Mesendoderm (in vitro differentiated cells): ENCODE measurements around the gene HCRT.
"Not testable (repeated sequence)": the region's sequence is repeated elsewhere in the genome, so short reads cannot be mapped to it uniquely, and the experiment has no call there.

ENCODE experiments used
- DNase-seq: peaks from one replicate; pipeline ENCODE4 v3.0.0; 2013
- H2AK5ac ChIP-seq: 2 replicates; pipeline ENCODE4 v1.6.1; 2013; ENCODE audit warnings: low read length, inconsistent platforms
- H2BK120ac ChIP-seq: 2 replicates; pipeline ENCODE4 v1.6.1; 2013; ENCODE audit warnings: low read depth, mild to moderate bottlenecking, low read length, moderate library complexity, mixed read lengths
- H2BK15ac ChIP-seq: replicated peaks from 2 replicates; pipeline ENCODE4 v1.6.1; 2013; ENCODE audit warnings: low read depth, mild to moderate bottlenecking, moderate library complexity
- H2BK5ac ChIP-seq: 2 replicates; pipeline ENCODE4 v1.6.1; 2013; ENCODE audit warnings: low read length, inconsistent platforms
- H3K18ac ChIP-seq: 2 replicates; pipeline ENCODE4 v1.6.1; 2013; ENCODE audit warnings: mild to moderate bottlenecking, low read length, mixed read lengths
- H3K23ac ChIP-seq: one replicate; pipeline ENCODE4 v1.6.1; 2013; ENCODE audit warnings: low read length
- H3K27ac ChIP-seq: 2 replicates; pipeline ENCODE4 v1.5.1; 2013; ENCODE audit warnings: low read depth, mild to moderate bottlenecking, inconsistent platforms, low read length, moderate library complexity
- H3K27me3 ChIP-seq: 2 replicates; pipeline ENCODE4 v1.6.1; 2013; ENCODE audit warnings: low read length, control low read depth, mild to moderate bottlenecking, inconsistent platforms; ENCODE audit not compliant: insufficient read depth, poor library complexity
- H3K36me3 ChIP-seq: 2 replicates; pipeline ENCODE4 v1.6.1; 2013; ENCODE audit warnings: low read length, inconsistent platforms; ENCODE audit not compliant: control insufficient read depth, insufficient read depth
- H3K4ac ChIP-seq: one replicate; pipeline ENCODE4 v1.6.1; 2013; ENCODE audit warnings: low read depth, mild to moderate bottlenecking, low read length, moderate library complexity
- H3K4me1 ChIP-seq: 2 replicates; pipeline ENCODE4 v1.6.1; 2013; ENCODE audit warnings: low read depth, low read length, inconsistent platforms; ENCODE audit not compliant: control insufficient read depth
- H3K4me2 ChIP-seq: 2 replicates; pipeline ENCODE4 v1.6.1; 2013; ENCODE audit warnings: low read length
- H3K4me3 ChIP-seq: 2 replicates; pipeline ENCODE4 v1.5.1; 2013; ENCODE audit warnings: mild to moderate bottlenecking, low read length
- H3K56ac ChIP-seq: one replicate; pipeline ENCODE4 v1.6.1; 2013; ENCODE audit warnings: low read length
- H3K79me1 ChIP-seq: 2 replicates; pipeline ENCODE4 v1.6.1; 2013; ENCODE audit warnings: low read length, inconsistent platforms
- H3K79me2 ChIP-seq: 2 replicates; pipeline ENCODE4 v1.6.1; 2013; ENCODE audit warnings: mild to moderate bottlenecking, low read length; ENCODE audit not compliant: control insufficient read depth, insufficient read depth
- H3K9ac ChIP-seq: 2 replicates; pipeline ENCODE4 v1.6.1; 2013; ENCODE audit warnings: low read length, inconsistent platforms
- H4K5ac ChIP-seq: one replicate; pipeline ENCODE4 v1.6.1; 2013; ENCODE audit warnings: low read length
- H4K8ac ChIP-seq: one replicate; pipeline ENCODE4 v1.6.1; 2013; ENCODE audit warnings: low read depth, mild to moderate bottlenecking, control low read depth, low read length, moderate library complexity
- WGBS: extraction: QIAGEN DNeasy Blood & Tissue Kit; methylation state at CpG from one replicate; pipeline ENCODE4 v1.1.7; 2013; ENCODE audit warnings: low lambda C conversion rate, missing lambda C conversion rate; ENCODE audit not compliant: insufficient coverage; ENCODE audit errors: extremely low coverage; 5-methylcytosine and 5-hydroxymethylcytosine counted together

HCRT gene

DNA sequence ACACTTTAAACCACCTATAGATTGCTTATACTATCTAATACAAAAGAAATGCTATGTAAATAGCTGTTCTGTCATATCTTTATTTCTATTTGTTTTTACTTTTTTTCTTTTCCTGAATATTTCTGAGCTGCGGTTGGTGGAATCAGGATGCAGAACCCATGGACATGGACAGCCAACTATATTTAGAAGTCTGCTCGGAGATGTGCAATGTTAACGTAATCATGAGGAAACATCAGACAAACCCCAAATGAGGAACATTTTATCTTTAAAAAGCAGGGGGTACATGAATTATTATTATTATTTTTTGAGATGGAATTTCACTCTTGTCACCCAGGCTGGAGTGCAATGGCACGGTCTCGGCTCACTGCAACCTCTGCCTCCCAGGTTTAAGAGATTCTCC lies 40.4 kb upstream of the HCRT start:
- H3K79me2 ChIP-seq, result no peaks in the 10 kb centered on the region
- no peak overlapping the region for H3K23ac ChIP-seq
- no peak overlapping the region for H3K56ac ChIP-seq
- no peak overlapping the region for H4K5ac ChIP-seq
- H2AK5ac ChIP-seq, result no peak overlapping the region
- no CpG with 5 or more reads among the region's 5 CpGs for WGBS
- H3K4me2 ChIP-seq, result no peak overlapping the region
- H3K4me1 ChIP-seq, result no peaks in the 10 kb centered on the region
- H3K27me3 ChIP-seq, result no peaks in the 10 kb centered on the region
- no peak overlapping the region for H3K18ac ChIP-seq
- H2BK120ac ChIP-seq, result no peak overlapping the region
- H3K4me3 ChIP-seq, result no peak overlapping the region
- H3K27ac ChIP-seq, result no peak overlapping the region
- no peak for DNase-seq
- H4K8ac ChIP-seq, result no peak overlapping the region
- no peak overlapping the region for H2BK5ac ChIP-seq
- peaks cover 2% of the 10 kb centered on the region for H3K36me3 ChIP-seq
- no peak overlapping the region for H3K9ac ChIP-seq
- H3K4ac ChIP-seq, result no peak overlapping the region
- peaks cover 2% of the 10 kb centered on the region for H3K79me1 ChIP-seq
- H2BK15ac ChIP-seq, result no peak overlapping the region

DNA sequence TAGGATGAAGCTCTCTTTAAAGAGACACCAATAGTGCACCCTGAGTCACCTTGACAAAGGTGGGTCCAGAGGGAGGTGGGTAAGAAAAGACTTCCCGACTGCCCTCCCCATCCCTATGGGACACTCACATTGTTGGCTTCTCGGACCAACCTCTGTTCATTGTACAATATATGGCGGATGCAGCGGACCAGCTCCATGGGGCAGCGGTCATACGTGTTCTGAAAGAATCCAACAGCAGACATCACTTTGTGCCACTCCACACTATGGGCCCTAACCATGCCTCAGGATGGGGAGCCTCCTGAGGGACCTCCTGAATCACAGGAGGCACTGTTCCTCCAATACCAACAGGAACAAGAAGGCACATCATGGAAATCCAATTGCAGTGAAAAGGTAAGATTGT lies 39.4 kb upstream of the HCRT start:
- Histone ChIP-seq H3K27ac (no peak overlapping the region), H2AK5ac (no peak overlapping the region)

GRCh38 chr17:42221886-42222745 lies 36.9 kb upstream of the HCRT start:
- Histone ChIP-seq H3K4me3 (no peak overlapping the region), H4K8ac (no peak overlapping the region), H2BK15ac (no peak overlapping the region), H3K79me1 (no peaks in the 10 kb centered on the region), H3K23ac (no peak overlapping the region), H3K36me3 (peaks cover 3% of the 10 kb centered on the region), H3K79me2 (no peaks in the 10 kb centered on the region), H3K27me3 (no peaks in the 10 kb centered on the region), H4K5ac (no peak overlapping the region), H3K9ac (no peak overlapping the region), H3K56ac (no peak overlapping the region), H2BK120ac (no peak overlapping the region), H3K4me1 (no peaks in the 10 kb centered on the region), H3K4ac (no peak overlapping the region), H3K4me2 (no peak overlapping the region), H3K27ac (no peak overlapping the region), H2BK5ac (no peak overlapping the region), H3K18ac (no peak overlapping the region), H2AK5ac (no peak overlapping the region)
- WGBS, result no CpG with 5 or more reads among the region's 3 CpGs
- peak; percentile 73 for DNase-seq

More for the DNA sequence above, 39.4 kb upstream of the HCRT start:
- DNase-seq, result no peak
- Histone ChIP-seq H3K9ac (no peak overlapping the region), H3K56ac (no peak overlapping the region), H3K4ac (no peak overlapping the region), H3K4me1 (no peaks in the 10 kb centered on the region), H4K5ac (no peak overlapping the region), H2BK5ac (no peak overlapping the region), H2BK15ac (no peak overlapping the region), H3K4me2 (no peak overlapping the region), H2BK120ac (no peak overlapping the region), H3K23ac (no peak overlapping the region), H3K36me3 (peaks cover 2% of the 10 kb centered on the region), H4K8ac (no peak overlapping the region), H3K4me3 (no peak overlapping the region), H3K18ac (no peak overlapping the region), H3K27me3 (no peaks in the 10 kb centered on the region), H3K79me2 (no peaks in the 10 kb centered on the region), H3K79me1 (no peaks in the 10 kb centered on the region)
- no CpG with 5 or more reads among the region's 6 CpGs for WGBS

DNA sequence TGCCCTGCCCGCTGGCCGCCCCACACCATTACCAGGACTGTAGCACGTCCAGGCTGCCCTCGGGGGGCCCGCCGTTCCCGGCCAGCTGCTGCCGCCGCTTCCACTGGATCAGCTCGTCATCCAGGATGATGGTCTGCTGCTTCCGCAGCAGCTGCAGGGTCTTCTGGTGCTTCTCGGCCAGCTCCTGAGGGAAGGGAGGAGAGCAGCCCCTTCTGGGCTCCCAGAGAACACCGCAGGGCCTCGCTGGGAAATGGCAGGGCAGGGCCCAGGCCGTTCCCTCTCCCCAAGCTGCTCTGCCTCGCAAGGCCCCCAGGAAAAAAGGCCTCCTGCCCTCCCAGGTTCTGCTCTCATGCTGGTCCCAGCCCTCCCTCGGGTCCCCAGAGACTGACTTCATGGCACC lies 34.0 kb upstream of the HCRT start:
- not testable (repeated sequence) for H3K56ac ChIP-seq, H4K5ac ChIP-seq, H4K8ac ChIP-seq, H3K4me3 ChIP-seq, DNase-seq, H2BK5ac ChIP-seq, H3K27ac ChIP-seq, H3K79me2 ChIP-seq, H3K4me2 ChIP-seq, H3K27me3 ChIP-seq, H3K36me3 ChIP-seq, H3K4ac ChIP-seq, H2BK120ac ChIP-seq, H3K79me1 ChIP-seq, H2AK5ac ChIP-seq, H3K9ac ChIP-seq, H3K23ac ChIP-seq, H3K4me1 ChIP-seq, H3K18ac ChIP-seq, H2BK15ac ChIP-seq
- WGBS, result no CpG with 5 or more reads among the region's 17 CpGs

DNA sequence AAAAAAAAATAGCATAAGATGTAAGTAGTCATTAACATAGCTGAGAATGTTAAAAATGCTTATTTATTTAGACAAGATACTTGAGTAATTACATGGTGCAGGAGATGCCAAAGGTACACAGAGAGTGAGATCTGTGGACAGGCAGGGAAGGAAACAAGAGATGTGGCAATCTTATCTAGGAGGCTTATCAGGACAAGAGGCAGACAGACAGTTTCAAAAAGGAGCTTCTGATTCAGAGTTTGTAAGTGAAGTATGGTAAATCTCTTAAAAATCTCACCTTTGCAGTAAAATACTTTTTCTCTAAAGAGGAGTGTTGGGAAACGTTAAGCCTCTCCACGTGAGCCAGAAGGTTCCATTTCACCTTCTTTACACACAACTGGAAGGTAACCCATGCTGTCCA lies 28.9 kb upstream of the HCRT start:
- Histone ChIP-seq H3K18ac (no peak overlapping the region), H4K5ac (no peak overlapping the region), H3K23ac (no peak overlapping the region), H3K27ac (no peak overlapping the region), H2BK5ac (no peak overlapping the region), H3K4ac (no peak overlapping the region), H2AK5ac (no peak overlapping the region), H3K9ac (no peak overlapping the region), H2BK15ac (no peak overlapping the region), H3K27me3 (no peaks in the 10 kb centered on the region), H3K36me3 (peaks cover 3% of the 10 kb centered on the region), H3K4me2 (no peak overlapping the region), H2BK120ac (no peak overlapping the region), H4K8ac (no peak overlapping the region), H3K79me2 (no peaks in the 10 kb centered on the region), H3K4me3 (no peak overlapping the region), H3K4me1 (no peaks in the 10 kb centered on the region), H3K79me1 (no peaks in the 10 kb centered on the region), H3K56ac (no peak overlapping the region)
- DNase-seq, result no peak
- WGBS, result no CpG with 5 or more reads among the region's 2 CpGs

DNA sequence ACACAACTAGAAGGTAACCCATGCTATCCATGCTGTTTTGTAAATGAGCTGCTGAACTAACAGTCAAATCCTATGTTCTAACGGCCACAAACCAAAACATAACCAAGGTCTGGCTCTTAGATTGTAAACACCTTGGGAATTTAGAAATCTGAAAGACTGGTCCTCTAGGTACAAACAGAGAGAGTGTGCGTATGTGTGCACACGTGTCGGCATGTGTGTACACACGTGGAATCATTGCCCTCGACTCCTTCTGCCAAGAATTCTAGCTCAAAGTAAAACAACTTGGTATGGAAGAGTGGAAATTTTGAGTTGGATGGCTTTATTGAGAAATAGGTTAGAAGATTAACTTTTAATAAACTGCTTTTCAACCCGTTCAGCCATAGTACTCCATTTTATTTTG lies 27.1 kb upstream of the HCRT start:
- H3K4me1 ChIP-seq, result no peaks in the 10 kb centered on the region
- H3K56ac ChIP-seq, result no peak overlapping the region
- no peak overlapping the region for H3K9ac ChIP-seq
- no peaks in the 10 kb centered on the region for H3K79me2 ChIP-seq
- no peak overlapping the region for H3K27ac ChIP-seq
- no peak overlapping the region for H2BK15ac ChIP-seq
- H4K8ac ChIP-seq, result no peak overlapping the region
- H4K5ac ChIP-seq, result no peak overlapping the region
- H2BK5ac ChIP-seq, result no peak overlapping the region
- no peak overlapping the region for H2BK120ac ChIP-seq
- H3K4me3 ChIP-seq, result no peak overlapping the region
- peaks cover 3% of the 10 kb centered on the region for H3K36me3 ChIP-seq
- no peak for DNase-seq
- H3K27me3 ChIP-seq, result no peaks in the 10 kb centered on the region
- no peak overlapping the region for H3K23ac ChIP-seq
- no peak overlapping the region for H3K4ac ChIP-seq
- H2AK5ac ChIP-seq, result no peak overlapping the region
- H3K18ac ChIP-seq, result no peak overlapping the region
- WGBS, result no CpG with 5 or more reads among the region's 7 CpGs
- no peaks in the 10 kb centered on the region for H3K79me1 ChIP-seq
- no peak overlapping the region for H3K4me2 ChIP-seq
